Ovary (tissue), 3 donors: ENCODE measurements around the gene UBE2S.

Experiments used
- CTCF ChIP-seq, 3 donors: fragments of 450-650 bp in 2 of 3; fragments of 200-600 bp in 1 of 3; IDR thresholded peaks; one replicate each; pipeline versions ENCODE4 v1.5.1 to v1.8.0; 2016 to 2022; ENCODE audit warnings: antibody characterized with exemption in 3 of 3, mild to moderate bottlenecking in 1 of 3
- EP300 ChIP-seq: sonication (generic); formaldehyde crosslinking; IDR thresholded peaks from one replicate; pipeline ENCODE4 v1.6.1; 2017; ENCODE audit warnings: antibody characterized with exemption
- POLR2A ChIP-seq: fragments of 450-650 bp; IDR thresholded peaks from one replicate; pipeline ENCODE4 v1.6.1; 2017; ENCODE audit warnings: antibody characterized with exemption, mild to moderate bottlenecking, moderate library complexity
- donor health status: DM: no; HTN: no; CAD: no.

GRCh38 chr19:55441692-55442321, 34.2 kb upstream of the UBE2S start:
- TF ChIP-seq CTCF (IDR thresholded peaks at IDR 0.05) (no peak), EP300 (no peak), POLR2A (no peak)
